Activated CD4-positive, alpha-beta T cell treated with anti-CD3 and anti-CD28 coated beads, Interleukin-2, amount 50 U/mL, for 4 hours (primary cell): Measurements from ENCODE around the gene EPM2AIP1.
A peak's percentile ranks its signal among the peaks of the same experiment; 100 is the strongest.

ENCODE experiments used
- DNase-seq, 2 experiments: peaks; one replicate each; pipeline ENCODE4 v3.0.0-alpha.2; 2020

The EPM2AIP1 gene

DNA sequence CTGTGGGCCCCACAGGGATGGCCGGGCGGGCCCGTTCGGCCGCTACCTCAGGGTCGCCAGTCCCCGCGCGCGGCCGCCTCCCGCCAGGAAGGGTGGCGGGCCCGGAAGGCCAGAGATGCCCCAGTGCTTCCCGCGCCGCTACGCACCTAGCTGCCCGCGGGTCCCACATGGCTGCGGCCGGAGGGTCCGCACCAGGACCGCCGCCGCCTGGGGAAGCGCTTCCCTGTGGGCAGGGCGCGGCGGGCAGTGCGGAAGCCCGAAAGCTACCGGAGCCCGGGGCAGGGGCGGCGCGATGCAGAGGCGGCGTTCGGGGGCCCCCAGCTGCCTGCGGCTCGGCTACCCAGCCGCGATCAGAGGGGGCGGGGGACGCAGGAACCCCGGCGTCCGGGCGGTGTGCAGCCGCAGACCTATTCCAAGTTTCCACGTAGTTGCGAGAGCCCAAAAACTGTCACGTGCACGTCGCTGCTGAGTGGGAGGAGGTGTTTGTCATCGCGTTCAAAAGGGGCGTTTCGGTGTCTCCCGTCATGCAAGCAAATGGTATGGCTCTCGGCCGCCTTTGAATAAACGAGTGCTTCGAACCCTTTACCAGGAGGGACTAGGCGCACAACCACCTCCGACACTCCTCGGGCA is 48.2 kb downstream of the EPM2AIP1 start, which contains the start of gene TRANK1:
TSS of gene TRANK1 (minus strand) at position 414 of the 630 bp plus-strand sequence. CDS start at position 169, 245 bp downstream.
- DNase-seq, result peak; percentile 79 to 81

DNA sequence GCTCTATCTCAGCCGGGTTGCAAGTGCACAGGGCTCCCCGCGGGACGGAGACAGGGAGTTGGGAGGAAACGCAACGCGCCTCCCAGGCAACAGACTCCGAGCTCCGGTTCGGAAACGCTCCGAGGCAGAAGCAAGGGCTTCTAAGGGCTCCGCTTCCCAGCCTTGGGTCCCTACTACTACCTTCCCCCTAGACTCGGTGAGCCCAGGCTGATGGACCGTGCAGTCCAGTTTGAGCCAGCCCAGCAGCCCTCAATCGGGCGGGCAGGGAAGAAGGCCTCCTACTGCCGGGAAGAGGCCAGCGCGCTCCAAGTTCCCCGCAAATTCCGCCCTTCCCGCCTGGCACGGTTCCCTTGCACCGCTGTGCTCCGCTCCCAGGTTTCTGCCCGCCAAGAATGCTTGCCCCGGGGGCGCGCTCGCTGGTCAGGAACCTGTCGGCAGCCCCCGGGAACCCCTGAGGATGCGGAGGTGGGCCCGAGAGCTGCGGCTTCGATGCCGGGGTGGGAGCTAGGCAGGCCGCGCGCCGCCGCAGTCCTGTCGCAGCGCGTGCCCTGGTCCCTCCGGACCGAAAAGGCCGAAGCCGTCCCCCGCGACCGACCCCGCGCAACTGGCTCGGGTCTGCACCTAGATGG is 48.8 kb downstream of the EPM2AIP1 start:
- peak in 1 of 2 experiments; percentile 15 for DNase-seq

DNA sequence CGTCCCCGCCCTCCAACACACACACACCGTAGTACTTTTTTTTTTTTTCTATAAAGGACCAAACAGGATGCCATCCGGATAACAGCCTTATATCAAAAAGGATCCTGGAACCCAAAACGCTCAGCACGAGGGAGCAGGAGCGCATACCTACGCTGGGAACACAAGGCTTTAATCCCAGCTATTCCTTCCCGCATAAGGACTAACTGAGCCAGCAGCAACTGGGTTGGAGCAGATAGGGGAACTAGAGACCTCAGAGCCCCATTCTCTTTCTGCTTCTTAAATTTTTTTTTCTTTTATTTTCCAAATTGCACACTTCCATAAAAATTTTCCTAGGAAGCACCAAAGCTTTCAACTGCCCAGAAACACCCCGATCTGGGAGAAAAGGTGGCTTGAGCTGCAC is 49.3 kb downstream of the EPM2AIP1 start:
- no peak for DNase-seq

DNA sequence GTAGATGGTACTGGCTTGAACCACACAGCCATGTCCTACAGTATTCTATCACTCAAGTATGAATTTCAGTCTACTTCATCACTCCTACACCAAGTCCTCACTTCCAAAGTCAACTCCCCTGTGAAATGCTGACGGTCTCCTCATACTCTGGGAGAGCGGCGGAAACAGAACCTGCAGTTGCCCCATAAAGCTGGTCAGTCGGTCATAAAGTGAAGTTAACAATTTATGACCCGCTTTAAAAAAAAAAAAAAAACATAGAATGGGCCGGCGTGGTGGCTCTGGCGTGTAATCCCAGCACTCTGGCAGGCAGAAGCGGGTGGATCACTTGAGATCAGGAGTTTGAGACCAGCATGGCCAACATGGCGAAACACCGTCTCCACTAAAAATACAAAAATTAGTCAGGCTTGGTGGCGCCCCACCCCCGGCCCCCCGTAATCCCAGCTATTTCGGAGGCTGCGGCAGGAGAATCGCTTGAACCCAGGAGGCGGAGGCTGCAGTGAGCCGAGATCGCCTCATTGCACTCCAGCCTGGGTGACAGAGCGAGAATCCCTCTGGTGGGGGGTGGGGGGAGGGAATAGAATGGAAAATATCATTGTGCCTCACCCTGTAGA is 50.2 kb downstream of the EPM2AIP1 start:
- no peak for DNase-seq

DNA sequence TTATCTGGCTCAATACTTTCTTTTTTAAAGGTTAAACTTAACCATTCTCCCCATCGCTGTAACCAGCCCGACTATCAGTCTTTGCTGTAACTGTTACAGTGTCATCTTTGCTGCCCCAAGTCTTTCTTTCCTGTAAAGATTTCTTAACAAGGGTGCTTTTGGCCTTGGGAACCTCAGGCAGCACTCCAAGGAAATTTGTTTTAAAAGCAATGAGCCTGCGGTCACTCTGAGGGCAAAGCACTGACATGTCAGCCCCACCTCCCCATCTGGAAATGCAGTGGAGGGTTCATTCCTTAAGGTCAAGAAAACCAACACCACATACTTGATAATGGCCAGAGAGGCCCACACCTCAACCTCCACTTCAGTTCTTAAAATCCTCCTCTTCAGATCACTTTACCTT is 51.3 kb downstream of the EPM2AIP1 start:
- no peak for DNase-seq

DNA sequence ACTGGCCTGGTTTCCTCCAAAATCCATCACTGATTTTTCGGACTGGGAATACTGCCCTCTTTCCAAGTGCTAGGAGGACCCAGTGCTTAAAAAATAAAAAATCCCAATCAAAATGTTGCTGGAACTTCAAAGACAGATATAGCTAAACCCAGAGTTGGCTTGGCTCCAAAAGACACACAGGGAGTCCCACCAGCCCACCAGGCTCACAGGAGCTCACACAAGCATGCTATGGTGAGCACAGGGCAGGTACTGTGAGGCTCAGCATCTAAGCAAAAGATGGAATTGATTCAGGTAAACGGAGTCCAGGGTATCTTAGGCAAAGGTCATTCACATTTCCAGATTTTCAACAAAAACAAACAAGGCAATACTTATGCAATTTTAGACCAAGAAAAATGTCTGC is 51.8 kb downstream of the EPM2AIP1 start:
- no peak for DNase-seq

DNA sequence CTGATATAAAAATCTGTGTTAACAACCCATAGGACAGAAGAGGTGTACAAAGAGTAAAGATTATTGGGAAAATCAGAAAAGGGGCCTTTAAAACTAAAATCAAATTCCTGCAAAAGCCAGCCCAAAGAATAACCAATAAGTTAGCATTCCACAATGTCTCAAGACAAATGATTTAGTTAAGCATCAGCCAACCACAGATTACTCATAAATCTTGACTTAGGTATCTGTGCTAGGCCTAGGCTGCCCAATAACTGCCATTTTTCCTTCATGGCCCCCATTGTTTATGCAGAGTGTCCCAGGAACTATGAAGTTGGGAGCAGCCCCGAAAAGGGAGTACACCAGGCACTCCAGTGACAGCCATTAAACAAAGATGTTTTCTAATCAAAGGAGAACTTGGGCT is 55.4 kb downstream of the EPM2AIP1 start:
- DNase-seq, result no peak
